SU-DHL-6 (cell line): ENCODE data around the gene TTC27.
A peak's percentile ranks its signal among the peaks of the same experiment; 100 is the strongest.

Source experiments
- H2AFZ ChIP-seq: fragments of 200-600 bp; sonication (generic); 2 replicates; pipeline ENCODE4 v1.6.1; 2014; ENCODE audit warnings: low read depth, mild to moderate bottlenecking, moderate library complexity, mixed read lengths, antibody characterized with exemption, low read length; ENCODE audit not compliant: severe bottlenecking
- H3F3A ChIP-seq: fragments of 200-600 bp; shearing (Covaris generic); 2 replicates; pipeline ENCODE4 v1.6.0; 2016; ENCODE audit warnings: antibody characterized with exemption, mild to moderate bottlenecking; ENCODE audit not compliant: insufficient read depth
- H3K27ac ChIP-seq: fragments of 200-600 bp; sonication (generic); 2 replicates; pipeline ENCODE4 v1.5.1; 2016; ENCODE audit warnings: low read depth, mild to moderate bottlenecking, low read length, moderate library complexity, mixed read lengths
- H3K27me3 ChIP-seq: fragments of 200-600 bp; sonication (generic), shearing (Covaris generic); 2 replicates; pipeline ENCODE4 v1.6.0; 2014; ENCODE audit warnings: mild to moderate bottlenecking, low read length
- H3K36me3 ChIP-seq: fragments of 200-600 bp; sonication (generic); 2 replicates; pipeline ENCODE4 v1.6.1; 2014; ENCODE audit warnings: mild to moderate bottlenecking, low read length, mixed read lengths
- H3K4me2 ChIP-seq: fragments of 300-600, 200-600 bp; shearing (Covaris generic), sonication (generic); 2 replicates; pipeline ENCODE4 v1.6.0; 2014; ENCODE audit warnings: low read length, low read depth, mild to moderate bottlenecking; ENCODE audit not compliant: poor library complexity, severe bottlenecking
- H3K4me3 ChIP-seq: fragments of 200-600 bp; sonication (generic); 2 replicates; pipeline ENCODE4 v1.5.1; 2014; ENCODE audit warnings: antibody characterized with exemption, low read length, mild to moderate bottlenecking, mixed read lengths; ENCODE audit not compliant: insufficient read depth, poor library complexity, severe bottlenecking
- H3K79me2 ChIP-seq: fragments of 200-600 bp; sonication (generic); 2 replicates; pipeline ENCODE4 v1.6.1; 2014; ENCODE audit warnings: mild to moderate bottlenecking, low read length, moderate library complexity; ENCODE audit not compliant: insufficient read depth
- H3K9ac ChIP-seq: fragments of 200-600 bp; sonication (generic); 2 replicates; pipeline ENCODE4 v1.7.0; 2014; ENCODE audit warnings: mild to moderate bottlenecking, low read length
- H3K9me2 ChIP-seq: fragments of 200-600 bp; sonication (generic); replicated peaks from 2 replicates; pipeline ENCODE4 v1.6.1; 2014; ENCODE audit warnings: low read length; ENCODE audit not compliant: insufficient read depth
- H3K9me3 ChIP-seq: fragments of 200-600 bp; sonication (generic); 2 replicates; pipeline ENCODE4 v1.6.1; 2014; ENCODE audit warnings: low read length, mixed read lengths; ENCODE audit not compliant: insufficient read depth
- H4K20me1 ChIP-seq: fragments of 200-600 bp; sonication (generic); 2 replicates; pipeline ENCODE4 v1.6.1; 2014; ENCODE audit warnings: low read depth, mild to moderate bottlenecking, antibody characterized with exemption, low read length, moderate library complexity, mixed read lengths
- EZH2phosphoT487 ChIP-seq: fragments of 200-600 bp; sonication (generic), shearing (Covaris generic); conservative IDR thresholded peaks from 2 replicates; pipeline ENCODE4 v1.6.1; 2018; ENCODE audit warnings: mild to moderate bottlenecking, antibody characterized with exemption, low read length, moderate library complexity, mixed read lengths
- TF ChIP-seq, protein P1 (sequence below): fragments of 200-600 bp; sonication (generic); IDR thresholded peaks from one replicate; pipeline ENCODE4 v1.5.1; 2017; ENCODE audit warnings: antibody characterized with exemption, mild to moderate bottlenecking, low read length, moderate library complexity; ENCODE audit not compliant: insufficient read depth, poor library complexity, severe bottlenecking

TTC27 gene

DNA sequence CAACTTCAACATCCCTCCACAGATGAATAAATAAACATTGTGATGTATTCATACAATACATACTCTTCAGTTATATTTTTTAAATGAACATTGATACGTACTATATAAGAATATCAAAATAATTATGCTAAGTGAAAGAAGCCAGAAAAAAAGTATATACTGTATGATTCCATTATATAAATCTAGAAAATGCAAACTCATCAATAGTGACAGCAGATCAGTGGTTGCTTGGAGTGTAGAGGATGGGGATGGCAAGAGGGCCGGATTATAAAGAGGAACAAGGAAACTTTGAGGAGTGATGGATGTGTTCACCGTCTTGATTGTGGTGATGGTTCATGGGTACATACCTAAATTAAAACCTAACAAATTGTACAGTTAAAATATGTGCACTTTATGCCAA lies 3.0 kb upstream of the TTC27 start:
- no peaks in the 10 kb centered on the region for H3K9me2 ChIP-seq
- H3K9ac ChIP-seq, result no peak overlapping the region
- H4K20me1 ChIP-seq, result no peaks in the 10 kb centered on the region
- H3K4me2 ChIP-seq, result no peak overlapping the region
- peaks cover 24% of the 10 kb centered on the region for H3F3A ChIP-seq
- no peaks in the 10 kb centered on the region for H3K36me3 ChIP-seq
- no peak for TF ChIP-seq EZH2phosphoT487
- TF ChIP-seq, protein P1, sequence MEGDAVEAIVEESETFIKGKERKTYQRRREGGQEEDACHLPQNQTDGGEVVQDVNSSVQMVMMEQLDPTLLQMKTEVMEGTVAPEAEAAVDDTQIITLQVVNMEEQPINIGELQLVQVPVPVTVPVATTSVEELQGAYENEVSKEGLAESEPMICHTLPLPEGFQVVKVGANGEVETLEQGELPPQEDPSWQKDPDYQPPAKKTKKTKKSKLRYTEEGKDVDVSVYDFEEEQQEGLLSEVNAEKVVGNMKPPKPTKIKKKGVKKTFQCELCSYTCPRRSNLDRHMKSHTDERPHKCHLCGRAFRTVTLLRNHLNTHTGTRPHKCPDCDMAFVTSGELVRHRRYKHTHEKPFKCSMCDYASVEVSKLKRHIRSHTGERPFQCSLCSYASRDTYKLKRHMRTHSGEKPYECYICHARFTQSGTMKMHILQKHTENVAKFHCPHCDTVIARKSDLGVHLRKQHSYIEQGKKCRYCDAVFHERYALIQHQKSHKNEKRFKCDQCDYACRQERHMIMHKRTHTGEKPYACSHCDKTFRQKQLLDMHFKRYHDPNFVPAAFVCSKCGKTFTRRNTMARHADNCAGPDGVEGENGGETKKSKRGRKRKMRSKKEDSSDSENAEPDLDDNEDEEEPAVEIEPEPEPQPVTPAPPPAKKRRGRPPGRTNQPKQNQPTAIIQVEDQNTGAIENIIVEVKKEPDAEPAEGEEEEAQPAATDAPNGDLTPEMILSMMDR, result no peak
- no peak overlapping the region for H2AFZ ChIP-seq
- H3K79me2 ChIP-seq, result peaks cover 12% of the 10 kb centered on the region
- H3K27ac ChIP-seq, result no peak overlapping the region
- H3K27me3 ChIP-seq, result no peaks in the 10 kb centered on the region
- no peaks in the 10 kb centered on the region for H3K9me3 ChIP-seq
- H3K4me3 ChIP-seq, result no peak overlapping the region

DNA sequence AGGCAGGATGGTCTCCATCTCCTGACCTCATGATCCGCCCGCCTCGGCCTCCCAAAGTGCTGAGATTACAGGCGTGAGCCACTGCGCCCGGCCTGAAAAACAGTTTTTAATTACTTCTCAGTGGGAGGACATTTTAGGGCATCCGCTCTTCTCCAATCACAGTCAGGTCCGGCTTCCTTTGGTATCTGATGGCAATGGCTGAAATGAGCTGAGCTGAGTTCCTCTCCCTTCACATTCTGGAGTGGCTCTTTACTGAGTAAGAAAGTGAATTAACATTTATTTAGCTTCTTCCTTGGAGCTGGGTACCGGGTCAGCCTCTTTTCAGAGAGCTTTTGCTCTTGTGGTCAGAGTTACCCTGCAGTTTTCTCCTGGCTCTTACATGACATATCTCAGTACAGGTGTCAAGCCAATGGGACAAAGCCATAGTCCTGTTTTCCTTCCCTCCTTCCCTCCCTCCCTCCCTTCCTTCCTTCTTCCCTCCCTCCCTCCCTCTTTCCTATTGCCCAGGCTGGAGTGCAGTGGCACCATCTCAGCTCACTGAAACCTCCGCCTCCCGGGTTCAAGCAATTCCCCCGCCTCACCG lies 1.1 kb upstream of the TTC27 start:
- H3K9me3 ChIP-seq, result no peaks in the 10 kb centered on the region
- peaks cover 12% of the 10 kb centered on the region for H3K79me2 ChIP-seq
- TF ChIP-seq EZH2phosphoT487, result no peak
- TF ChIP-seq, protein P1, result no peak
- no peaks in the 10 kb centered on the region for H3K27me3 ChIP-seq
- H4K20me1 ChIP-seq, result no peaks in the 10 kb centered on the region
- H3F3A ChIP-seq, result peaks cover 24% of the 10 kb centered on the region
- no peaks in the 10 kb centered on the region for H3K36me3 ChIP-seq
- no peak overlapping the region for H3K4me2 ChIP-seq
- H3K27ac ChIP-seq, result no peak overlapping the region
- H3K9me2 ChIP-seq, result no peaks in the 10 kb centered on the region
- no peak overlapping the region for H3K9ac ChIP-seq
- H3K4me3 ChIP-seq, result no peak overlapping the region
- H2AFZ ChIP-seq, result no peak overlapping the region

DNA sequence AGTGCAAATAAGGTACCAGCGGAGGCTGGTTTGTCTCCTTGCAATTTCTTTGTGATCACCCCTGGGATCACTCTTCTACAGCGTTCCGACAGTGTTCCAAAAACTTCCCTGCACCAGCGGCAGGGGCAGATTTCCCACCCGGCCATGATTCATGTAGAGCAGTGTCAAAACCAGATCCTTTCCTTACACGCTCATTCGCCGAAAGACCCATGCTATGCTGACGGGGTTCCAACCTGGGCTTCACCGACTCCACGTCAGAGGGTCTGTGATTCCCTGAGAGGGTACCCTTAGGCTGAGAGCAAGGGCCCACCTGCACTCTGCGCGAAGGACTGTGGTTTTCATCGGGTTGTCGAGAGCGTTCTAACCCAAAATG lies 423 bp upstream of the TTC27 start:
- no peaks in the 10 kb centered on the region for H4K20me1 ChIP-seq
- peak overlapping the region; percentile 68; the same call in 1 of the 2 replicates for H3K9ac ChIP-seq
- peaks cover 12% of the 10 kb centered on the region for H3K79me2 ChIP-seq
- peak overlapping the region; percentile 82 for H3K4me3 ChIP-seq
- no peak overlapping the region for H3K27ac ChIP-seq
- no peaks in the 10 kb centered on the region for H3K27me3 ChIP-seq
- peaks cover 2% of the 10 kb centered on the region; the same call in 1 of the 2 replicates for H3K36me3 ChIP-seq
- TF ChIP-seq EZH2phosphoT487, result no peak
- TF ChIP-seq, protein P1, result no peak
- no peaks in the 10 kb centered on the region for H3K9me3 ChIP-seq
- peaks cover 24% of the 10 kb centered on the region for H3F3A ChIP-seq
- H3K9me2 ChIP-seq, result no peaks in the 10 kb centered on the region
- H3K4me2 ChIP-seq, result peak overlapping the region; percentile 85
- H2AFZ ChIP-seq, result peak overlapping the region; percentile 97

DNA sequence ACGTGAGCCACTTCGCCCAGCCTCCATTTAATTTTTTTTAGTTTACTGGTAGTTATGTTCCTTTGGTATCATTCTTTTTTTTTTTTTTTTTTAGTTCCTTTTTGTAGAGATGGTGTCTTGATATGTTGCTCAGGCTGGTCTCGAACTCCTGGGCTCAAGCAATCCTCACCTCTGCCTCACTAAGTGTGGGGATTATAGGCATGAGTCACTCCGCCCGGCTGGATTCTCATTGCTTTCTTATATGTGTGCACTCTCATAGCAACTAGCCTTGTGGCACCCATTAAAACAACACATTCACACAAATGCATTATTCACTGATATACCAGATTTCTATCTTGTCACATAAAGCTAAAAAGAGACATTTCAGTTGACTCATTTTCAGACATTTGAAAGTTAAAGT lies 4.2 kb downstream of the TTC27 start:
- H3K9ac ChIP-seq, result no peak overlapping the region
- H3K36me3 ChIP-seq, result peaks cover 11% of the 10 kb centered on the region; the same call in 1 of the 2 replicates
- TF ChIP-seq EZH2phosphoT487, result no peak
- TF ChIP-seq, protein P1, result no peak
- no peaks in the 10 kb centered on the region for H3K27me3 ChIP-seq
- H2AFZ ChIP-seq, result no peak overlapping the region
- H3K27ac ChIP-seq, result no peak overlapping the region
- no peak overlapping the region for H3K4me3 ChIP-seq
- no peaks in the 10 kb centered on the region for H3K9me2 ChIP-seq
- H3F3A ChIP-seq, result no peaks in the 10 kb centered on the region
- no peaks in the 10 kb centered on the region for H4K20me1 ChIP-seq
- H3K9me3 ChIP-seq, result no peaks in the 10 kb centered on the region
- no peak overlapping the region for H3K4me2 ChIP-seq
- H3K79me2 ChIP-seq, result peaks cover 12% of the 10 kb centered on the region
